Measurements from ENCODE around the gene DUS1L. TPM values are rescaled to one million over a fixed set of nuclear protein-coding genes. Genes with fewer than 3 reads are reported as not detected.

DUS1L gene
- total and polyA plus RNA-seq, 2 experiments from 2014 or later = 71.9 to 160 TPM

DNA sequence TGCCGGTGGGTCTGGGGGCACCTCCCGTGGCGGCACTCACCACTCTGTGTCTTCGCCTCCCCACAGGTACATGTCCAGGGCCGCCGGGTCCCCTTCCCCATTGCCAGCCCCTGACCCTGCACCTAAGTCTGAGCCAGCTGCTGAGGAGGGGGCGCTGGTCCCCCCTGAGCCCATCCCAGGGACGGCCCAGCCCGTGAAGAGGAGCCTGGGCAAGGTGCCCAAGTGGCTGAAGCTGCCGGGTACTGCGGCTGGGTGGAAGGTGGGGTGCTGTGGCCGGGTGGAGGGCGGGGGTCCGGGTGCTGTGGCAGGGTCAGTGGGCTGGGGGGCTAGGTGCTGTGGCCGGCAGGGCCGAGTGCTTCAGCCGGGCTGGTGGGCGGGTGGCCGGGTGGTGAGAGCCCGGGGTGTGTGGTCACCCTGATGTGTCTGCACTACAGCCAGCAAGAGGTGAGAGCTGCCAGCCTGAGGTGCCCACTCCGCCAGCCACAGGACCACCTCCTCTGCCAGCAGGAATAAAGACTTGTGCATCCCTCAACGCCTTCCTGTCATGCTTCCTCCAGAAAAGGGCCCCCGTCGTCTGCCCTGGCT is 48.6 kb downstream of the DUS1L start:
- H3K27ac ChIP-seq = no peak overlapping the region
- H3K79me2 ChIP-seq = peaks cover 6% of the 10 kb centered on the region
- 94% methylated on average over 16 of the region's 24 CpGs for WGBS (ENCODE audit: low lambda C conversion rate, missing lambda C conversion rate)
- no peaks in the 10 kb centered on the region for H3K9me2 ChIP-seq (replicated peaks; ENCODE audit: insufficient read depth)
- DNase-seq (ENCODE audit: low spot score) = no peak
- H3K4me2 ChIP-seq = no peak overlapping the region
- TF ChIP-seq EZH2phosphoT487 (IDR thresholded peaks at IDR 0.05; ENCODE audit: low read depth, severe bottlenecking, unreplicated experiment) = no peak
- no peak for TF ChIP-seq EZH2 (IDR thresholded peaks at IDR 0.05; ENCODE audit: borderline replicate concordance)
- TF ChIP-seq, protein P1, sequence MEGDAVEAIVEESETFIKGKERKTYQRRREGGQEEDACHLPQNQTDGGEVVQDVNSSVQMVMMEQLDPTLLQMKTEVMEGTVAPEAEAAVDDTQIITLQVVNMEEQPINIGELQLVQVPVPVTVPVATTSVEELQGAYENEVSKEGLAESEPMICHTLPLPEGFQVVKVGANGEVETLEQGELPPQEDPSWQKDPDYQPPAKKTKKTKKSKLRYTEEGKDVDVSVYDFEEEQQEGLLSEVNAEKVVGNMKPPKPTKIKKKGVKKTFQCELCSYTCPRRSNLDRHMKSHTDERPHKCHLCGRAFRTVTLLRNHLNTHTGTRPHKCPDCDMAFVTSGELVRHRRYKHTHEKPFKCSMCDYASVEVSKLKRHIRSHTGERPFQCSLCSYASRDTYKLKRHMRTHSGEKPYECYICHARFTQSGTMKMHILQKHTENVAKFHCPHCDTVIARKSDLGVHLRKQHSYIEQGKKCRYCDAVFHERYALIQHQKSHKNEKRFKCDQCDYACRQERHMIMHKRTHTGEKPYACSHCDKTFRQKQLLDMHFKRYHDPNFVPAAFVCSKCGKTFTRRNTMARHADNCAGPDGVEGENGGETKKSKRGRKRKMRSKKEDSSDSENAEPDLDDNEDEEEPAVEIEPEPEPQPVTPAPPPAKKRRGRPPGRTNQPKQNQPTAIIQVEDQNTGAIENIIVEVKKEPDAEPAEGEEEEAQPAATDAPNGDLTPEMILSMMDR (IDR thresholded peaks at IDR 0.05; ENCODE audit: poor library complexity) = no peak
- H3K9me3 ChIP-seq (ENCODE audit: low read depth) = no peaks in the 10 kb centered on the region
- H3K27me3 ChIP-seq = no peaks in the 10 kb centered on the region
- no peak overlapping the region for H3K4me3 ChIP-seq
- H4K20me1 ChIP-seq (ENCODE audit: insufficient read depth, poor library complexity, severe bottlenecking) = no peaks in the 10 kb centered on the region
- H3K4me1 ChIP-seq (ENCODE audit: insufficient read depth) = peaks cover 17% of the 10 kb centered on the region
- no peak overlapping the region for H2AFZ ChIP-seq
- H3K36me3 ChIP-seq (replicated peaks; ENCODE audit: insufficient read depth, low read depth) = no peaks in the 10 kb centered on the region

DNA sequence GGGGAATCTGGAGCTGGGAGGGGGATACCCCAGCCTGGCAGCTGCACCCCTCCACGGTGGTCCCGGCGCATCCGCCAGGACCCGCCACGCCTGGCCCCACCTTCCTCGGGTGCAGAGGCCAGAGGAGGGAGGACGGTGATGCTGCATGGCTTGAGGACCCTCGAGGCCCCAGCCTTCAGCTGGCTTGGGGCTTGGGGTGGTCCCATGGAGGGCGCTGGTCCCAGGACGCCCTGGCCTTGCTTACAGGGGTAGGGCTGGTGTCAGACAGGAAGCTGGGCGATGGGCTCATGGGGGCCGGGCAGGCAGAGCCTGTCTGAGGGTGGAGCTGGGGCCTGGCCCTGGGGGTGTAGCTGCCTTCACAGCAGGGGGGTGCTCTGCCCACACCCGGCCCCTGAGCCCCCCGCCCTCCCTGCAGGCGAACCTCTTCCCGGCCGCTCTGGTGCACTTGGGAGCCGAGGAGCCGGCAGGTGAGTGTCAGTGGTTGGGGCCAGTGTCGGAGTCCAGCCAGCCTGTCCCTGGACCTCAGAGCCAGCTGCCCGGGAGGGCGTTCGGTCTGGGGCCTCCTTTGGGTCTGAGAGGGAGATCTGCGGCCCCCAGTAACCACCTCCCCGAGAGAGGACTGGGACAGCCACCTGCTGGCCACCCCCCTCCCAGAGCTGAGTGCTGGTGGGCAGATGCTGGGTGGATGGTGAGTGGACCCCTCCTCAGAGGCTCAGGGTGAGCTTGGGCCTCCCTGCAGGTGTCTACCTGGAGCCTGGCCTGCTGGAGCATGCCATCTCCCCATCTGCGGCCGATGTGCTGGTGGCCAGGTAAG is 49.3 kb downstream of the DUS1L start:
- Histone ChIP-seq H2AFZ (no peak overlapping the region), H3K4me2 (no peak overlapping the region), H3K36me3 (replicated peaks; ENCODE audit: insufficient read depth, low read depth) (no peaks in the 10 kb centered on the region), H3K4me3 (no peak overlapping the region), H3K4me1 (ENCODE audit: insufficient read depth) (peaks cover 10% of the 10 kb centered on the region), H3K27me3 (no peaks in the 10 kb centered on the region), H4K20me1 (ENCODE audit: insufficient read depth, poor library complexity, severe bottlenecking) (no peaks in the 10 kb centered on the region), H3K79me2 (peaks cover under 1% of the 10 kb centered on the region), H3K9me2 (replicated peaks; ENCODE audit: insufficient read depth) (no peaks in the 10 kb centered on the region), H3K9me3 (ENCODE audit: low read depth) (no peaks in the 10 kb centered on the region), H3K27ac (no peak overlapping the region)
- no peak for DNase-seq (ENCODE audit: low spot score)
- TF ChIP-seq, protein P1 (IDR thresholded peaks at IDR 0.05; ENCODE audit: poor library complexity) = no peak
- TF ChIP-seq EZH2phosphoT487 (IDR thresholded peaks at IDR 0.05; ENCODE audit: low read depth, severe bottlenecking, unreplicated experiment) (no peak), EZH2 (IDR thresholded peaks at IDR 0.05; ENCODE audit: borderline replicate concordance) (no peak)
- WGBS (ENCODE audit: low lambda C conversion rate, missing lambda C conversion rate) = 87% methylated on average over 19 of the region's 28 CpGs

GRCh38 chr17:82015311-82015971 is 50.2 kb downstream of the DUS1L start:
- TF ChIP-seq EZH2 (IDR thresholded peaks at IDR 0.05; ENCODE audit: borderline replicate concordance) = no peak
- TF ChIP-seq, protein P1 (IDR thresholded peaks at IDR 0.05; ENCODE audit: poor library complexity) = no peak
- no peak for TF ChIP-seq EZH2phosphoT487 (IDR thresholded peaks at IDR 0.05; ENCODE audit: low read depth, severe bottlenecking, unreplicated experiment)
- Histone ChIP-seq H3K9me2 (replicated peaks; ENCODE audit: insufficient read depth) (no peaks in the 10 kb centered on the region), H4K20me1 (ENCODE audit: insufficient read depth, poor library complexity, severe bottlenecking) (no peaks in the 10 kb centered on the region), H3K27ac (no peak overlapping the region), H2AFZ (no peak overlapping the region), H3K79me2 (no peaks in the 10 kb centered on the region), H3K36me3 (replicated peaks; ENCODE audit: insufficient read depth, low read depth) (no peaks in the 10 kb centered on the region), H3K4me3 (no peak overlapping the region), H3K27me3 (no peaks in the 10 kb centered on the region), H3K4me2 (no peak overlapping the region), H3K9me3 (ENCODE audit: low read depth) (no peaks in the 10 kb centered on the region), H3K4me1 (ENCODE audit: insufficient read depth) (peaks cover 10% of the 10 kb centered on the region)
- 84% methylated on average over 23 of the region's 24 CpGs for WGBS (ENCODE audit: low lambda C conversion rate, missing lambda C conversion rate)
- no peak for DNase-seq (ENCODE audit: low spot score)
